Trophoblast cell (in vitro differentiated cells and primary cell): ENCODE results near the gene RALGAPA2.
"Not testable (repeated sequence)": the region's sequence is repeated elsewhere in the genome, so short reads cannot be mapped to it uniquely, and the experiment has no call there.

ENCODE experiments used
- DNase-seq, 2 donors: peaks; one replicate each; pipeline ENCODE4 v3.0.0-alpha.2; 2016
- H2AFZ ChIP-seq: 2 replicates; pipeline ENCODE4 v1.6.1; 2013; ENCODE audit warnings: low read length, moderate library complexity, mild to moderate bottlenecking; ENCODE audit not compliant: insufficient read depth, poor library complexity
- H2AK5ac ChIP-seq: 2 replicates; pipeline ENCODE4 v1.6.1; 2013; ENCODE audit warnings: mild to moderate bottlenecking, low read length
- H2BK120ac ChIP-seq: 2 replicates; pipeline ENCODE4 v1.6.1; 2013; ENCODE audit warnings: low read length, mild to moderate bottlenecking, moderate library complexity; ENCODE audit not compliant: insufficient read depth, poor library complexity
- H2BK12ac ChIP-seq: 2 replicates; pipeline ENCODE4 v1.6.1; 2013; ENCODE audit warnings: mild to moderate bottlenecking, low read length, moderate library complexity
- H2BK5ac ChIP-seq: 2 replicates; pipeline ENCODE4 v1.6.1; 2013; ENCODE audit warnings: low read length, low read depth, moderate library complexity, mild to moderate bottlenecking; ENCODE audit not compliant: poor library complexity
- H3K14ac ChIP-seq: 2 replicates; pipeline ENCODE4 v1.6.1; 2013; ENCODE audit warnings: mild to moderate bottlenecking, low read length
- H3K18ac ChIP-seq: 2 replicates; pipeline ENCODE4 v1.6.1; 2013; ENCODE audit warnings: mild to moderate bottlenecking, low read length
- H3K23ac ChIP-seq: 2 replicates; pipeline ENCODE4 v1.6.1; 2013; ENCODE audit warnings: low read length
- H3K27ac ChIP-seq: 2 replicates; pipeline ENCODE4 v1.5.1; 2013; ENCODE audit warnings: low read depth, mild to moderate bottlenecking, inconsistent platforms, low read length, moderate library complexity
- H3K27me3 ChIP-seq: 2 replicates; pipeline ENCODE4 v1.6.1; 2013; ENCODE audit warnings: inconsistent platforms, mild to moderate bottlenecking, low read length, moderate library complexity; ENCODE audit not compliant: insufficient read depth
- H3K36me3 ChIP-seq, 2 experiments: 1 replicate in 1 of 2; 2 replicates in 1 of 2; pipeline ENCODE4 v1.6.1; 2013; ENCODE audit warnings: low read length in 2 of 2, mild to moderate bottlenecking in 2 of 2, moderate library complexity in 1 of 2; ENCODE audit not compliant: insufficient read depth in 2 of 2, control insufficient read depth in 1 of 2
- H3K4ac ChIP-seq: 2 replicates; pipeline ENCODE4 v1.6.1; 2013; ENCODE audit warnings: low read depth, mild to moderate bottlenecking, low read length, moderate library complexity
- H3K4me1 ChIP-seq, 2 experiments: 1 replicate in 1 of 2; 2 replicates in 1 of 2; pipeline ENCODE4 v1.6.1; 2013; ENCODE audit warnings: low read length in 2 of 2, mild to moderate bottlenecking in 2 of 2, moderate library complexity in 1 of 2; ENCODE audit not compliant: insufficient read depth in 2 of 2, control insufficient read depth in 1 of 2
- H3K4me2 ChIP-seq: 2 replicates; pipeline ENCODE4 v1.6.1; 2013; ENCODE audit warnings: inconsistent platforms, mild to moderate bottlenecking, low read length, moderate library complexity
- H3K4me3 ChIP-seq: 2 replicates; pipeline ENCODE4 v1.5.1; 2013; ENCODE audit warnings: mild to moderate bottlenecking, low read depth, low read length, inconsistent platforms
- H3K79me1 ChIP-seq: one replicate; pipeline ENCODE4 v1.6.1; 2013; ENCODE audit warnings: low read length
- H3K79me2 ChIP-seq: 2 replicates; pipeline ENCODE4 v1.6.1; 2013; ENCODE audit warnings: low read length, mild to moderate bottlenecking; ENCODE audit not compliant: control insufficient read depth, insufficient read depth, poor library complexity
- H3K9ac ChIP-seq: 2 replicates; pipeline ENCODE4 v1.6.1; 2013; ENCODE audit warnings: mild to moderate bottlenecking, low read length
- H3K9me3 ChIP-seq: 2 replicates; pipeline ENCODE4 v1.6.1; 2013; ENCODE audit warnings: low read depth, mild to moderate bottlenecking, control low read depth, inconsistent platforms, low read length; ENCODE audit not compliant: insufficient read depth
- H4K12ac ChIP-seq: 2 replicates; pipeline ENCODE4 v1.6.1; 2013; ENCODE audit warnings: low read depth, mild to moderate bottlenecking, low read length, moderate library complexity
- H4K8ac ChIP-seq: 2 replicates; pipeline ENCODE4 v1.6.1; 2013; ENCODE audit warnings: low read depth, mild to moderate bottlenecking, low read length, moderate library complexity
- H4K91ac ChIP-seq: one replicate; pipeline ENCODE4 v1.6.1; 2013; ENCODE audit warnings: low read depth, mild to moderate bottlenecking, low read length, moderate library complexity
- WGBS: extraction: QIAGEN DNeasy Blood & Tissue Kit; methylation state at CpG from one replicate; pipeline ENCODE4 v1.1.7; 2013; ENCODE audit warnings: missing lambda C conversion rate; ENCODE audit not compliant: insufficient read length, insufficient coverage; ENCODE audit errors: extremely low coverage; 5-methylcytosine and 5-hydroxymethylcytosine counted together

Gene RALGAPA2

GRCh38 chr20:20359628-20360027 is 352.8 kb downstream of the RALGAPA2 start:
- Histone ChIP-seq H2BK12ac (no peak overlapping the region), H2AK5ac (no peak overlapping the region), H4K12ac (no peak overlapping the region), H3K4ac (no peak overlapping the region), H3K36me3 (no peaks in the 10 kb centered on the region), H2AFZ (no peak overlapping the region), H3K23ac (no peak overlapping the region), H3K79me1 (no peaks in the 10 kb centered on the region), H3K18ac (no peak overlapping the region), H2BK5ac (no peak overlapping the region), H4K91ac (no peak overlapping the region), H4K8ac (no peak overlapping the region), H3K9ac (no peak overlapping the region), H3K14ac (no peak overlapping the region), H3K4me1 (no peaks in the 10 kb centered on the region), H3K4me2 (no peak overlapping the region), H3K9me3 (peaks cover 19% of the 10 kb centered on the region), H3K27ac (no peak overlapping the region), H3K4me3 (no peak overlapping the region), H3K79me2 (no peaks in the 10 kb centered on the region), H2BK120ac (no peak overlapping the region), H3K27me3 (peaks cover 30% of the 10 kb centered on the region)
- WGBS, result no CpG with 5 or more reads among the region's 6 CpGs
- no peak for DNase-seq

- Histone ChIP-seq H4K91ac (no peak overlapping the region), H4K8ac (no peak overlapping the region), H2BK5ac (no peak overlapping the region), H3K27me3 (peaks cover 22% of the 10 kb centered on the region), H3K18ac (no peak overlapping the region), H2BK120ac (no peak overlapping the region), H3K36me3 (no peaks in the 10 kb centered on the region), H3K27ac (no peak overlapping the region), H3K4me1 (no peaks in the 10 kb centered on the region), H3K4me3 (no peak overlapping the region), H3K9ac (no peak overlapping the region), H3K4ac (no peak overlapping the region), H3K79me1 (no peaks in the 10 kb centered on the region), H3K9me3 (peaks cover 19% of the 10 kb centered on the region), H3K4me2 (no peak overlapping the region), H3K79me2 (no peaks in the 10 kb centered on the region), H3K23ac (no peak overlapping the region), H2AK5ac (no peak overlapping the region), H4K12ac (no peak overlapping the region), H2BK12ac (no peak overlapping the region), H2AFZ (no peak overlapping the region), H3K14ac (no peak overlapping the region)
- no peak for DNase-seq
Measured at GRCh38 chr20:20358801-20359200, 353.6 kb downstream of the RALGAPA2 start.

GRCh38 chr20:20355503-20355902 is 356.9 kb downstream of the RALGAPA2 start:
- H4K91ac ChIP-seq, H3K79me1 ChIP-seq, H2AK5ac ChIP-seq, H4K12ac ChIP-seq, H3K27me3 ChIP-seq, H2BK12ac ChIP-seq, H2AFZ ChIP-seq, H2BK5ac ChIP-seq, H3K14ac ChIP-seq, H3K4me1 ChIP-seq, H3K4me2 ChIP-seq, H3K79me2 ChIP-seq, H3K36me3 ChIP-seq, DNase-seq, H3K4ac ChIP-seq, H4K8ac ChIP-seq, H3K23ac ChIP-seq, H3K27ac ChIP-seq, H2BK120ac ChIP-seq, H3K18ac ChIP-seq, H3K9ac ChIP-seq: not testable (repeated sequence)
- Histone ChIP-seq H3K9me3 (peaks cover 18% of the 10 kb centered on the region), H3K4me3 (peak overlapping the region; percentile 62)

- Histone ChIP-seq H3K27ac (no peak overlapping the region), H2BK5ac (no peak overlapping the region)
- no CpG with 5 or more reads among the region's 3 CpGs for WGBS
Measured at GRCh38 chr20:20353576-20353975, 358.9 kb downstream of the RALGAPA2 start.

GRCh38 chr20:20344476-20344875 is 368.0 kb downstream of the RALGAPA2 start:
- Histone ChIP-seq H2AK5ac (no peak overlapping the region), H3K9ac (no peak overlapping the region), H3K4me2 (no peak overlapping the region), H3K4ac (no peak overlapping the region), H2BK120ac (no peak overlapping the region), H3K36me3 (no peaks in the 10 kb centered on the region), H3K27me3 (no peaks in the 10 kb centered on the region), H3K4me1 (no peaks in the 10 kb centered on the region), H3K79me2 (no peaks in the 10 kb centered on the region), H3K14ac (no peak overlapping the region), H2BK5ac (no peak overlapping the region), H3K4me3 (no peak overlapping the region), H3K9me3 (no peaks in the 10 kb centered on the region), H4K12ac (no peak overlapping the region), H3K79me1 (no peaks in the 10 kb centered on the region), H3K27ac (no peak overlapping the region), H4K91ac (no peak overlapping the region), H2AFZ (no peak overlapping the region), H4K8ac (no peak overlapping the region), H3K23ac (no peak overlapping the region), H2BK12ac (no peak overlapping the region), H3K18ac (no peak overlapping the region)
- WGBS, result no CpG with 5 or more reads among the region's 4 CpGs
- DNase-seq, result no peak

More at GRCh38 chr20:20353576-20353975, 358.9 kb downstream of the RALGAPA2 start:
- no peak overlapping the region for H4K12ac ChIP-seq
- H3K14ac ChIP-seq, result no peak overlapping the region
- H3K4me1 ChIP-seq, result no peaks in the 10 kb centered on the region
- no peak overlapping the region for H2AFZ ChIP-seq
- H3K9ac ChIP-seq, result no peak overlapping the region
- no peak overlapping the region for H4K8ac ChIP-seq
- no peak overlapping the region for H3K4me2 ChIP-seq
- no peak overlapping the region for H4K91ac ChIP-seq
- DNase-seq, result no peak
- no peak overlapping the region for H3K23ac ChIP-seq
- no peak overlapping the region for H2BK12ac ChIP-seq
- no peak overlapping the region for H2AK5ac ChIP-seq
- H3K9me3 ChIP-seq, result peaks cover 18% of the 10 kb centered on the region
- H3K79me2 ChIP-seq, result no peaks in the 10 kb centered on the region
- H3K36me3 ChIP-seq, result no peaks in the 10 kb centered on the region
- no peaks in the 10 kb centered on the region for H3K27me3 ChIP-seq
- H3K4ac ChIP-seq, result no peak overlapping the region
- no peak overlapping the region for H3K4me3 ChIP-seq
- H3K18ac ChIP-seq, result no peak overlapping the region
- no peak overlapping the region for H2BK120ac ChIP-seq
- no peaks in the 10 kb centered on the region for H3K79me1 ChIP-seq
